ENCODE results near the gene FGFR1OP2. TPM values are rescaled to one million over a fixed set of nuclear protein-coding genes. Genes with fewer than 3 reads are reported as not detected.

FGFR1OP2 gene
- total and polyA plus RNA-seq, 2 of the 4 experiments (the other 2 are of a cell fraction), result 26.7 to 31.0 TPM

- intact Hi-C loops (cut with micrococcal nuclease) (no loop called here), in situ Hi-C loops (cut with MboI; ENCODE audit: low sequenced_read_pairs) (no loop called here), dilution Hi-C loops (cut with HindIII; ENCODE audit: low sequenced_read_pairs, unreplicated experiment) (no loop called here)
- Histone ChIP-seq H3K27me3 (ENCODE audit: control insufficient read depth, insufficient read depth, low read length) (no peaks in the 10 kb centered on the region), H2BK5ac (ENCODE audit: low read depth, low read length, poor library complexity, severe bottlenecking) (no peak overlapping the region), H3K4me1 (ENCODE audit: control insufficient read depth, insufficient read depth, low read length) (no peaks in the 10 kb centered on the region), H3K36me3 (ENCODE audit: control insufficient read depth, insufficient read depth, low read length) (peaks cover 12% of the 10 kb centered on the region), H3K27ac (ENCODE audit: insufficient read depth, low read length) (no peak overlapping the region), H2AK5ac (ENCODE audit: low read depth, low read length) (no peak overlapping the region), H3K14ac (replicated peaks; ENCODE audit: low read depth, low read length) (no peak overlapping the region), H3K9ac (ENCODE audit: low read depth, low read length) (no peak overlapping the region), H3K56ac (ENCODE audit: extremely low read depth, insufficient read depth, low read length) (no peak overlapping the region), H3K23ac (ENCODE audit: low read depth, low read length) (no peak overlapping the region), H3K9me3 (ENCODE audit: control insufficient read depth, insufficient read depth, low read length) (no peaks in the 10 kb centered on the region), H4K8ac (ENCODE audit: low read depth in 2 of 2, low read length in 2 of 2) (no peak overlapping the region), H2AK9ac (replicated peaks; ENCODE audit: low read depth, low read length, poor library complexity) (no peak overlapping the region), H3K79me1 (ENCODE audit: low read depth in 1 of 2, low read length in 2 of 2) (peaks cover 0 to 4% of the 10 kb centered on the region in 2 experiments; a peak in 1 of 4 replicates), H3K4me2 (ENCODE audit: low read depth, low read length) (no peak overlapping the region), H2BK120ac (ENCODE audit: low read depth, low read length) (no peak overlapping the region), H4K20me1 (ENCODE audit: insufficient read depth, low read length) (no peaks in the 10 kb centered on the region), H4K91ac (ENCODE audit: insufficient read depth, low read depth, low read length) (no peak overlapping the region), H3K4me3 (ENCODE audit: insufficient read depth, low read depth, low read length) (no peak overlapping the region), H3K9me1 (ENCODE audit: insufficient read depth, low read length) (no peaks in the 10 kb centered on the region; the same call in none of the 2 replicates), H2BK15ac (ENCODE audit: low read depth, low read length) (no peak overlapping the region), H4K5ac (ENCODE audit: low read depth, low read length) (no peak overlapping the region), H3K4ac (ENCODE audit: low read depth, low read length) (no peak overlapping the region), H2AFZ (replicated peaks; ENCODE audit: low read length, poor library complexity) (no peak overlapping the region), H3K18ac (ENCODE audit: low read depth, low read length) (no peak overlapping the region), H2BK20ac (ENCODE audit: low read depth, low read length) (no peak overlapping the region)
- CTCF ChIA-PET, result no interaction called here
- DNase-seq (no peak), ATAC-seq (ENCODE audit: low read depth) (no peak)
- no peak for TF ChIP-seq CHD1 (IDR thresholded peaks at IDR 0.05; ENCODE audit: low read depth, low read length)
- no peak for TF ChIP-seq CEBPB (IDR thresholded peaks at IDR 0.05; ENCODE audit: low read depth, low read length)
- TF ChIP-seq BHLHE40 (IDR thresholded peaks at IDR 0.05; ENCODE audit: low read depth, low read length), result no peak
- TF ChIP-seq NFE2L2 (IDR thresholded peaks at IDR 0.05; ENCODE audit: low read depth, low read length), result no peak
- TF ChIP-seq MXI1 (IDR thresholded peaks at IDR 0.05; ENCODE audit: borderline replicate concordance, low read depth, low read length), result no peak
- TF ChIP-seq SMC3 (IDR thresholded peaks at IDR 0.05; ENCODE audit: low read depth, low read length), result no peak
- no peak for TF ChIP-seq FOS (IDR thresholded peaks at IDR 0.05; ENCODE audit: low read depth, low read length)
- no peak for TF ChIP-seq POLR2A (IDR thresholded peaks at IDR 0.05; ENCODE audit: low read depth, low read length)
- no CpG with 5 or more reads among the region's 1 CpG for WGBS, 2 experiments (ENCODE audit: extremely low coverage in 2 of 2, insufficient read length in 1 of 2)
- POLR2A ChIA-PET (ENCODE audit: unreplicated experiment), result no interaction called here
- no TSS peak for BruUV-seq (replicated peaks)
Measured at GRCh38 chr12:26906704-26907103, 31.6 kb upstream of the FGFR1OP2 start.

Data from IMR-90 (cell line).